Lower leg skin (tissue), 3 donors: ENCODE measurements around the gene CFAP299.

Experiments used
- POLR2A ChIP-seq, 2 donors: fragments of 450-650 bp; IDR thresholded peaks; one replicate each; pipeline ENCODE4 v1.6.1; 2016 to 2017; ENCODE audit warnings: antibody characterized with exemption in 2 of 2, mild to moderate bottlenecking in 1 of 2, moderate library complexity in 1 of 2
- TF ChIP-seq, protein P1 (sequence below), 3 donors: fragments of 450-650 bp; IDR thresholded peaks; one replicate each; pipeline ENCODE4 v1.5.1; 2016; ENCODE audit warnings: antibody characterized with exemption in 3 of 3, mild to moderate bottlenecking in 3 of 3, moderate library complexity in 2 of 3

GRCh38 chr4:80646061-80646460 lies 310.5 kb downstream of the CFAP299 start:
- TF ChIP-seq, protein P1, sequence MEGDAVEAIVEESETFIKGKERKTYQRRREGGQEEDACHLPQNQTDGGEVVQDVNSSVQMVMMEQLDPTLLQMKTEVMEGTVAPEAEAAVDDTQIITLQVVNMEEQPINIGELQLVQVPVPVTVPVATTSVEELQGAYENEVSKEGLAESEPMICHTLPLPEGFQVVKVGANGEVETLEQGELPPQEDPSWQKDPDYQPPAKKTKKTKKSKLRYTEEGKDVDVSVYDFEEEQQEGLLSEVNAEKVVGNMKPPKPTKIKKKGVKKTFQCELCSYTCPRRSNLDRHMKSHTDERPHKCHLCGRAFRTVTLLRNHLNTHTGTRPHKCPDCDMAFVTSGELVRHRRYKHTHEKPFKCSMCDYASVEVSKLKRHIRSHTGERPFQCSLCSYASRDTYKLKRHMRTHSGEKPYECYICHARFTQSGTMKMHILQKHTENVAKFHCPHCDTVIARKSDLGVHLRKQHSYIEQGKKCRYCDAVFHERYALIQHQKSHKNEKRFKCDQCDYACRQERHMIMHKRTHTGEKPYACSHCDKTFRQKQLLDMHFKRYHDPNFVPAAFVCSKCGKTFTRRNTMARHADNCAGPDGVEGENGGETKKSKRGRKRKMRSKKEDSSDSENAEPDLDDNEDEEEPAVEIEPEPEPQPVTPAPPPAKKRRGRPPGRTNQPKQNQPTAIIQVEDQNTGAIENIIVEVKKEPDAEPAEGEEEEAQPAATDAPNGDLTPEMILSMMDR (IDR thresholded peaks at IDR 0.05): no peak
- no peak for TF ChIP-seq POLR2A (IDR thresholded peaks at IDR 0.05)
